ENCODE data around the gene CTDNEP1.
A peak's percentile ranks its signal among the peaks of the same experiment; 100 is the strongest.

The CTDNEP1 gene

DNA sequence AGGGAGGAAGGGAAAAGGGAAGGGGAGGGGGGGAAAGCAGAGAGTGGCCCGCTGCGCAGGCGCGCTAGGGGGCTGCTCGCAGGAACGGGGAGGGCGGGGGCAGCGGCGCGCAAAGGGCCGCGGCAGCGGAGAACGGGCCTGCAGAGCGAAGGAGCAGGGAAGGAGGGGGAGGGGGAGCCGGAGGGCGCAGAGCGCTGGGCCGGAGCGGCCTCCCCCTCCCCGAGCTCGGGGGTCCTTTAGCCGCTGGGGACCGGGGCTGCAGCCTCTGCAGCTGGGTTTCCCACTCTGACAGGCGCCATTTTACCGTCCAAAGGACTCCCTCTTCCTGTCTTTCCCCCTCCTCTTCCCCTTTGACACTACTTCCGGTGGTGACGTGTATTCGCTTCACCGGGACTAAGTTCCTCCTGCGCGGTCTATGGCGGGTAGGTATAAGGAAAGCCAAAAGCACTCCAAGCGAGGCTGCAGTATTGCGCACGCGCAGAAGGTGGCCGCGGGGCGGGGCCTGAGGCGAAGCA is at the start of gene CTDNEP1:
TSS of gene CTDNEP1 (minus strand) at position 74 of the 515 bp plus-strand sequence. CDS start 438 bp downstream, outside the sequence.
- FAIRE-seq = peak; percentile 99

DNA sequence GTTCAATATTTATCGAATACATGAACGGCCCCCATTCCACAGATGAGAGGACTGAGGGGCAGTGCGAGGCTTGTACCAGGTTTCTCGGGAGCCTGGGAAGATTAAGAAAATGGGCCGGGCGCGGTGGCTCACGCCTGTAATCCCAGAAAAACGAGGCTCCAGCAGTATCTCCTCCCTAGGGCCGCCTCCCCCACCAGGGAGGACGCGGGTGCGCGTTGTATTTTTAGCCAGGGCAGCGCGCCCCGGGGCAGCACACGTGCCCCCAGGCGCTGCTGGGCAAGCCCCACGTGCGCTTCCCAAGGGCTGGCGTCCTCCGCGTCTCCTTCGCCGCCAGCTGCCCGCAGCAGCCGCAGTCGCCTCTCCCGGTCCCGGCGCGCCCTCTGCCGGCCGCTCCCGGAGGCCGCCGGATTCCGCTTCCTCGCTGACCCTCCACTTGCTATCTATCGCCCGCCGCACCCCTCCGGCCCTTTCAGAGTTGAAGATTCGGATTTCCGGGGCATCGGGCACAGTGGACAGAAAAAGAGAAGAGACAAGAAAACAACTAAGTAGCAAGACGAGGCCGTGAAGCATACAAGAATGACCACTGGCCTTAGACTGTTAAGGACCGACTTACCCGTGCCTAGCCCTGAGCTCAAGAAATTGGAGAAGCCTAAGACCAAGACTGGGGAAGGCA is 44.8 kb upstream of the CTDNEP1 start:
- no peak for FAIRE-seq

DNA sequence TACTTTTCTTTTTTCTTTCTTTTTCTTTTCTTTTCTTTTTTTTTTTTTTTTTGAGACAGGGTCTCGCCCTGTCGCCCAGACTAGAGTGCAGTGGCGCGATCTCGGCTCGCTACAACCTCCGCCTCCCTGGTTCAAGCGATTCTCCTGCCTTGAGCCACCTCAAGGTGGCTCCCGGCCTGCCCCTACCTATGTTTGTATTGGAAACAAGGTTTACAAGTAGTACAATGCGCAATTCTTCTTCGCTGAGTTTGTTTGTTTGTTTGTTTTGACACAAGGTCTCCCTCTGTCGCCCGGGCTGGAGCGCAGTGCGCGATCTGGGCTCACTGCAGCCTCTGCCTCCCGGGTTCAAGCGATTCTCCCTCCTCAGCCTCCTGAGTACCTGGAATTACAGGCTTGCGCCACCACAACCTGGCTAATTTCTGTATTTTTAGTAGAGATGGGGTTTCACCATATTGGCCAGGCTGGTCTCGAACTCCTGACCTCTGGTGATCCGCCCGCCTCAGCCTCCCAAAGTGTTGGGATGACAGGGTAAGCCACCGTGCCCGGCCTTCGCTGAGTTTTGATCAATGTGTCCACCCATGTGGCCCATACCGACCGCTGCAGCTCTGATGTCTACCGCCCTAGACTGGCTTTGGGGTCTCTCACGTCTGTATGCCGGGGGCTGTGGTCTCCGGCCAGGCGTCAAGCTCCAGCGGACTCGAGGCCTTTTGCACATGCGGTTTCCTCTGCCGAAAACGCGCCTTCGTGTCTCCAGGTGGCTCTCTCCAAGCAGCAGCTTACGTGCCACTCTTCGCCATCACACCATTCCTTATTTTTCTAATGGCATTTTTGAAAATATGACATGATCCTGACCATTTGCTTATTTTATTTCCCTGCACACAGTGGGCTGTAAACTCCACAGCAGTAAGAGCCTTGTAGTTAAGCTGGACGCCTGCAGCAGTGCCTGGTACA is 44.0 kb upstream of the CTDNEP1 start:
- no peak for FAIRE-seq

DNA sequence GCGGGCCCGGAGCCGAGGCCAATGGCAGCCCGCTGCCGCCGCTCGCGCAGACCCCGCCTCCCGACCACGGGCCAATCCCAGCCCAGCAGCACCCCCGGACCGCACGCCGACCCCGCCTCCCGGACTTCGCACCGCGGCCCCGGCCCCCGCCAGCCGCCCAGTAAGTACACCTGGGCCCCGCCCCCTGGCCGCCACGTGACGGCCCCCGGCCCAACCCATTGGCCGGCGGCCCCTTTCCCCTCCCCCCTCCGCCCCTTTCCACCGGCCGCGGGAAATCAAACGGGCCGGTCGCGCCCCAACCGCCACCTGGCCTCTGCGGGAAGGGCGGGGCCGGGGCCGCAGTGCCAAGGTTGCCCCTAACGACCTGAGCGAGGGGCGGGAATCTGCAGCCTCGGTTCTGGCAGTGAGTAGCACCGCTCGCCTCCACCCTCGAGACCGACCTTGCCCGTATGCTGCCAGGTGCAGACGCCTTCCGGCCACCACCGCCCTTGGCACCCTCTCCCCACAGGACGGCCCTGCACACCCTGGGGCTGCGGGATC is 43.1 kb upstream of the CTDNEP1 start, which contains the start of gene YBX2:
TSS of gene YBX2 (minus strand) at position 26 of the 540 bp plus-strand sequence. CDS start 139 bp downstream, outside the sequence.
- FAIRE-seq = no peak

DNA sequence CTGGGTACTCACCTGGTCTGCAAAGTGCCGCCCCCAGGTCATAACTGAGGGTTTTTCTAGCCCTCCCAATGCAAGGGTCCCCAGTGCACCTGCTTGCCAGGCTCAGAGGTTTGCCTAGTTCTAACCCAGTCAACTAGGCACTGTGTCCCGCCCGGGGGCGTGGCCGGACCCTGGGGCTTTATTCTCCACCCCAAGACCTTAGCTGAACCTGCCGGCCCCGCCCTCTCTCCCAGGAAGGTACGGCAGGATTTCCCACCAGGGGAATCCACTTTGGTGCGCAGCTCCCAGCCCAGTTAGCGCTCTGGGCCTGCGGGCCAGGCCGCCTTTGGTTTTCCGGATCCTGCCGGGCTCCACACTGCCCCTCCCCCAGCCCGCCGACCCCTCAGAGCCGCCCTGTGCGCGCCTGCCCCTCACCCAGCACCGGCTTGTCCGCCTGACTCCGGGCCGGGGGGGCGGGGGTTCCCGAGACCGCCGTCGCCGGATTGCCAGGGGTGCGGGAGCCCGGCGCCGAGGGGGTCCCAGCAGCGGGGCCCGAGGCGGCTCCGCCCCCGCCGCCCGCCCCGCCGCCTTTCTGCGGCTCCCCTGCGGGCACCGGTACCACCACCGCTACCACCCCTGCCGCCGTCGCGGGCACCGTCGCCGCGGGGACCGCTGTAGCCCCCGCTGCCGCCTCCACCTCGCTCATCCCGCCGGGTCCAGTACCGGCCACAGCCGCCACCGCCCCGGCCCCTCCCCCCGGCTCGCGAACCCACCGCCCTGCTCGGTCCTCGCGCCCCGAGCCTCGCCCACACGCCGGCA is 42.5 kb upstream of the CTDNEP1 start:
- FAIRE-seq = no peak

DNA sequence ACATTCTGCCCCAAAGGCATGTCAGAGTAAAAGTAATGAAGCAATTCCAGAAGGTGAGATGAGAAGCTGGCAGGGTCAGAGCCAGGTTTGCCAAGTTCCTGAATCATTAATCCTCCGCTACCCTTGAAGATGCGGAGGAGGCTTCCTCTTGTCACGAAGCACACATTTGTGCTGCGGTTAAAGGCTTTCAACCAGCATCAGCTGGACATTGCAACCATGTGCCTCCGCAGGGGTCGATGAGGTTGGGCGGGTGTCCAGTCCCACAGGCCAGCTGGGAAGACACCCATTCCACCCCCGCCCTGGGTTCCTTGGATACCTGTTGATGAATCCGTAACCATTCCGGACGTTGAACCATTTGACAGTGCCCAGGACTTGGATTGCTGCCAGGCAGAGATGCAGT is 41.6 kb upstream of the CTDNEP1 start:
- no peak for FAIRE-seq

DNA sequence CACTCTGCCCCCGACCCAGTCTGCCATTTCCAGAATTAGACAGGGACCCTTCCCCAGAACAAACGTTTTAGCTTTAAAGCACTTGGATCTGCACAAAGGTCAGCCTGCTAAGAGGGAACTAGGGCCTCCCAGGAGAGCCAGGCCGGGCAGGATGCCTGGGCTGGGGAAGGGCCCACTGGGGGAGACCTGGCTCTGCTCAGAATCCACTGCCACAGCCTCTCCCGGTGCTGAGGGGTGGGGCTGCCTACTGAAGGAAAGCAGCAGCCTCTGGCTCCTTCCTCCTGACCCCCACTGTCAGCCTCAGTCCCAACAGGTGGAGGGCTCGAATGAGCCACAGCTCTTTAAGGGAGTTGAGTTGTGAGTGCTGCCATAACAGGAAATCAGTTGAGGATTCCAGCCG is 41.2 kb upstream of the CTDNEP1 start:
- no peak for FAIRE-seq

DNA sequence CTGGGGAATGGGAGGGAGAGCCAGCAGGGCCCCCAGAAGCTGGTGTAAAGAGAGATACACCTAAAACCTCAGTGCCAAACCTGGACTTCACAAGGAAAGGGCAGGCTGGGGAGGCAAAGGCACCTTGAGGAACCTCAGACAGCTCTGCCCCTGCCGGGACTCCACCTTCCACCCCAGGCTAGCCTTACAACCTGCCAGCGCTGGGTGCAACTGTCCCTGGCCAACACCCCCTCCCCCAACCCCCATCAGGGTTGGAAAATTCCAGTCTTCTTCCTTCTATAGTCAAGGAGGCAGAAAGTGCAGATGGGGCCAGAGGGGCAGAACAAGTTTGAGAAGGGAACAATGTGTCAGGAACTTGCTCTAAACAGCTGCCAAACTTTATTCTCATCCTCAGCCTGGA is 40.7 kb upstream of the CTDNEP1 start:
- FAIRE-seq = no peak

DNA sequence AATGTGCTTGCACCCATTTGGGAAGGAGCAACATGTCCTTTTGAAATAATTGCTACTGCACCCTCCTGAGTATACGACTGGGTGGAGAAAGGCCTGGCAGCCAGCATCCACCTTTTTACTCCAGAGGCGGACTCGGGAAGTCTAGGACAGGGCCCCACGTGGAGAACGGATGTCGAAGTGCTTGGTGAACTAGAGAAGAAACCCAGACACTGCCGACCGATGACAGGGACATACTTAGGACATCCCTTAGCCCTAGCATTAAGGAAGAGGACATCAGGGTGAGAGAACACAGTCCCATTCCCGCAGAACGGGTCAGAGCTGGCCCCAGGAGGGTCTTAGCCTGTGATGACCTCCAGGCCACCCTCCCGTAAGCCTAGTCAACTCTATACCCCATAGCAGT is 39.2 kb upstream of the CTDNEP1 start:
- no peak for FAIRE-seq

DNA sequence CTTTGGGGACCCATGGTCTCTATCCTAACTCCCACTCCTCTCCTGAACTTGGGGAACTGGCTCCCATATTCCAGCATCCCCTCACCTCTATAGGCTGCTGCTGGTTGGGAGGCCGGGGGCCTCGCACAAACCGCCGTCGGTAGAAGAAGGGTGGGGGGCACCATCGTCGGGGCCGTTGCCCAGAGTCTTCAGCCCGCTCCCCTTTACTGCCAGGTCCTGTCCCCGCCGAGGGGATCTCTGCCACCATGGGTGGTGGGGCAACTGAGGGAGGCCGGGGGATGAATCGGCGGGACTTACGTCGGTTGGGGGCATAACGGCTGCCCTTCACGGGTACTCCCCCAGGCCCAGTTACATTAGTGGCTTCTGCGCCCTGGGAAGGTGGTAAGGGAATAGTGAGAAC is 38.6 kb upstream of the CTDNEP1 start:
- no peak for FAIRE-seq

DNA sequence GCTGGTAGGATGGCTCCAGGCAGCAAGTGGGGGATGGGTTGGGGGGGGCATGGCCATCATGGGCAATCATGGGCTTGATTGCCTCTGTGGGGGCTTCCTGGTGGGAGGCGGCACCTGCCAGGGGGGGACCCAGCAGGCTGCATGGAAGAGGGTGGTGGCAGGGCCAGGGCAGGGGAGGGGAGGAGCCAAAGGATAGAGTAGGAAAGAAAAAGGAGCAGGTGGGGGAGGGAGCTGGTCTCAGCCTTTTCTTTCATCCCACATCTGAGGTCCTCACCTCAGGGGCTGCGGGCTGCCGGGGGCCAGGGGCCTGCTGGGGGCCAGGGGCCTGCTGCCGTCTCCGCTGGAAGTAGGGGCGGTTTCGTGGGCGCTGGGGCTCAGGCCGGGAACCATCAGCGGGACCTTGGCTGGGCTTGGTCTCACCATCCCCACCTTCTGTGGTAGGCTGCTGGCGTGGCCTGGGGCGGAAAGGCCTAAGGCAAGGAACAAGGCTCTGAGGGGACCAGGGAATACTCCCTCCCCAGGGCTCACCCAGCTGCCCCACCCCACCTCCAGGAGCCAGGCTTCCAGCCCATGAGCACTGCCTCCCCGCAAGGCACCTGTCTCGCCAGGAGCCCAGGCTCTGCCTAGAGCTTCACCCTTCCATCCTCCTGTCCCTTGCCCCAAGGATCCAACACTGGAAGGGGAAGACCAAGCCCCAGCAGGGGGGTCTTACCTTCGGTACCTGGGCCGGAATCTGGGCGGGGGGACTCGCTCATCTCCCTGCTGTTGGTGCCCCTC is 37.9 kb upstream of the CTDNEP1 start:
- no peak for FAIRE-seq

DNA sequence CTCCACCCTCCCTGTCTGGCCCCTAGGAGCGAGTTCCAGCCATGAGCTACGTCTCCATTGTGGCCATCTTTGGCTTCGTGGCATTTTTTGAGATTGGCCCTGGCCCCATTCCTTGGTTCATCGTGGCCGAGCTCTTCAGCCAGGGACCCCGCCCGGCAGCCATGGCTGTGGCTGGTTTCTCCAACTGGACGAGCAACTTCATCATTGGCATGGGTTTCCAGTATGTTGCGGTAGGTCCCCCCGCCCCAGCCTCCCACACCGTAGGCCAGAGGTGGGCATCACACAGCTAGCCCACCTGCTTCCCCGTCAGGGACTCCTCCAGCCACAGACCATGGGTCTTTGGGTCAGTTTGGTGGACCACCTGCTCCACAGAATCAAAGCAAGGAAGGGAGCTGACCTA is 34.1 kb upstream of the CTDNEP1 start:
- FAIRE-seq = no peak

DNA sequence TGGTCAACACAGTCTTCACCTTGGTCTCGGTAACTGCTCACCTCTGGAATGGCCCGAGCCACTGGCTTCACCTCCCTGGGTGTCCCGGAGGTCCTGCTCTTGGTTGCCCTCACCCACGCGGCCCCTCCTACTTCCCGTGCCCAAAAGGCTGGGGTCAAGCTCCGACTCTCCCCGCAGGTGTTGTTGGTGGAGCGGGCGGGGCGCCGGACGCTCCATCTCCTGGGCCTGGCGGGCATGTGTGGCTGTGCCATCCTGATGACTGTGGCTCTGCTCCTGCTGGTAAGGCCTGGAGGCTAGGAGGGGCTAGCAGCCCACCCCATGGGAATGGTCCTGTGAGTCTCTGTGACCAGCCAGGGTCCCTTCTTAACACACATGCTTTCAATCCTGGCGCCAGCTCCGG is 33.4 kb upstream of the CTDNEP1 start:
- FAIRE-seq = no peak

DNA sequence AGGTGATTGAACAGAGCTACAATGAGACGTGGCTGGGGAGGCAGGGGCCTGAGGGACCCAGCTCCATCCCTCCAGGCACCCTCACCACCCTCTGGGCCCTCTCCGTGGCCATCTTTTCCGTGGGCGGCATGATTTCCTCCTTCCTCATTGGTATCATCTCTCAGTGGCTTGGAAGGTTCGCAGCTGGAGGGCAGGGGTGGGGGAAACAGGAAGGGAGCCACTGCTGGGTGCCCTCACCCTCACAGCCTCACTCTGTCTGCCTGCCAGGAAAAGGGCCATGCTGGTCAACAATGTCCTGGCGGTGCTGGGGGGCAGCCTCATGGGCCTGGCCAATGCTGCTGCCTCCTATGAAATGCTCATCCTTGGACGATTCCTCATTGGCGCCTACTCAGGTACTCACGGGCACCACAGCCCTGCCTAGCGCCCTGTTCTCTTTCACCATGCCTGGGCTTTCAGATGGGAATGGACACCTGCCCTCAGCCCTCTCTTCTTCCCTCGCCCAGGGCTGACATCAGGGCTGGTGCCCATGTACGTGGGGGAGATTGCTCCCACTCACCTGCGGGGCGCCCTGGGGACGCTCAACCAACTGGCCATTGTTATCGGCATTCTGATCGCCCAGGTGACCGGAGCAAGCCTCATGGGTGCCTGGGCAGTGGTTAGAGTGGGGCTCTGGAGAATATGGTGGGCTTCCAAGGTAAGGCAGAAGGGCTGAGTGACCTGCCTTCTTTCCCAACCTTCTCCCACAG is 32.1 kb upstream of the CTDNEP1 start:
- no peak for FAIRE-seq

DNA sequence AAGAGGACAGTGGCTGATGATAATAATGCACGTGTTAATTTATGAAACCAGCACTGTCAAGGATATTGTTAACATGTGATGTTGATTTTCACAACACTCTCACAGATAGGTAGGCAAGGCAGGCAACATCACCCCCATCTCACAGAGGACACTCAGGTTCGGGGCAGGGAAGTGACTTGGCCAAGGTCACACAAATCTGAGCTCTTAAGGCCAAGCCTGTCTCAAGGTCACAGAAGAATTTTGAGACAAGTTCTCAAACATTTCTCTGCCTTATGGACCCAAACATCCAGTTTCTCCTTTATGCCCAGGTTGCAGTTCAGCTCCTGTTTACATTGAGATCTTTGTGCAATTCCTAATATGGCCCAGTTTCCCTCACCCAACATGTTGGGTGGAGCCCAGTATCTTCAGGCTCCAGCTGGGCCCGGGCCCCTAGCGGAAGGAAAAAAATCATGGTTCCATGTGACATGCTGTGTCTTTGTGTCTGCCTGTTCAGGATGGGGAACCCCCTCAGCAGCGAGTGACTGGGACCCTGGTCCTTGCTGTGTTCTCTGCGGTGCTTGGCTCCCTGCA is 31.3 kb upstream of the CTDNEP1 start:
- FAIRE-seq = no peak

DNA sequence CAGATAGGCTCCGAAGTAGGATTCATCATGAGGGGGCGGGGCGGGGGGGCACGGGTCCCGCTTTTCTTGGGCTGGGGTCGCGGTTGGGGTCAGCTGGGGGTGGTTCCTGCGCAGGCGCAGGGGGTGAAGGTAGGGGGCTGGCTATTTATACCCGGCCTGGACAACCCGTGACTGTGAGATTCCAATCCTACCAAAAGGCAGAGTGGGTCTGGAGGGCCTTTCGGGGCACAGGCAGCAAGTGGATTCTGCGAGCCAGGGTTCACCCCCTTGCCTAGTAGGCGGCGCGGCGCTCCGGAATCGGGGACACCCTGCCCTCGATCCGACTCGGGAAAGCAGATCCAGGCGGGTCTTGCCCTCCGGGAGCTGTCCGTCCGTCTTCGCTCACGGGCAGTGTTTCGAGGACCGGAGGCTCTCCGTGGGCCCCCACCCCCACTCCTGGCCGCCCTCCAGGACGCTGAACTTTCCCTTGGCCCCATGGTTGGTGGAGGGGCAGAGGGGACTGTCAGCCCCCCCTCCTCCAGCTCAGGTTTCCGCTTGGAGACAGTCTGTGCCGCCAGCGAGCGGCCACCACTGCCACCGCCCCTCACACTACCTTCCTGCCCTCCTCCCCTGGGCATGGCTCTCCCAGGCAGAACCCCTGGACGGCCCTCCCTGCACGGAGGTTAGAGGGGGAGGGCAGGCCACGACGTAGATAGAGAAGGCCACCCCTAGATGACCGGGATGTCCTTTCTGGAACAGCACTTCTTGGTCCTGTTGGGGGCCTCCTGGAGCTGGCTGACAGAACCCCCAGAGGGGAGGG is 30.6 kb upstream of the CTDNEP1 start:
- no peak for FAIRE-seq

DNA sequence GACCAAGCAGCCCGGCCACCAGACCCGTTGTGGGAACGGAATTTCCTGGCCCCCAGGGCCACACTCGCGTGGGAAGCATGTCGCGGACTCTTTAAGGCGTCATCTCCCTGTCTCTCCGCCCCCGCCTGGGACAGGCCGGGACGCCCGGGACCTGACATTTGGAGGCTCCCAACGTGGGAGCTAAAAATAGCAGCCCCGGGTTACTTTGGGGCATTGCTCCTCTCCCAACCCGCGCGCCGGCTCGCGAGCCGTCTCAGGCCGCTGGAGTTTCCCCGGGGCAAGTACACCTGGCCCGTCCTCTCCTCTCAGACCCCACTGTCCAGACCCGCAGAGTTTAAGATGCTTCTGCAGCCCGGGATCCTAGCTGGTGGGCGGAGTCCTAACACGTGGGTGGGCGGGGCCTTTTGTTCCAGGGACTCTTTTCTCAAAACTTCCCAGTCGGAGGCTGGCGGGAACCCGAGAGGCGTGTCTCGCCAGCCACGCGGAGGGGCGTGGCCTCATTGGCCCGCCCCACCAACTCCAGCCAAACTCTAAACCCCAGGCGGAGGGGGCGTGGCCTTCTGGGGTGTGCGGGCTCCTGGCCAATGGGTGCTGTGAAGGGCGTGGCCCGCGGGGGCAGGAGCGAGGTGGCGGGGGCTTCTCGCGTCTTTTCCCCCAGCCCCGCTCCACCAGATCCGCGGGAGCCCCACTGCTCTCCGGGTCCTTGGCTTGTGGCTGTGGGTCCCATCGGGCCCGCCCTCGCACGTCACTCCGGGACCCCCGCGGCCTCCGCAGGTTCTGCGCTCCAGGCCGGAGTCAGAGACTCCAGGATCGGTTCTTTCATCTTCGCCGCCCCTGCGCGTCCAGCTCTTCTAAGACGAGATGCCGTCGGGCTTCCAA is 29.8 kb upstream of the CTDNEP1 start, which contains the start of gene SLC2A4:
TSS of gene SLC2A4 (plus strand) at position 645 of the 879 bp plus-strand sequence. CDS start at position 862, 217 bp downstream.
- peak; percentile 99 for FAIRE-seq

DNA sequence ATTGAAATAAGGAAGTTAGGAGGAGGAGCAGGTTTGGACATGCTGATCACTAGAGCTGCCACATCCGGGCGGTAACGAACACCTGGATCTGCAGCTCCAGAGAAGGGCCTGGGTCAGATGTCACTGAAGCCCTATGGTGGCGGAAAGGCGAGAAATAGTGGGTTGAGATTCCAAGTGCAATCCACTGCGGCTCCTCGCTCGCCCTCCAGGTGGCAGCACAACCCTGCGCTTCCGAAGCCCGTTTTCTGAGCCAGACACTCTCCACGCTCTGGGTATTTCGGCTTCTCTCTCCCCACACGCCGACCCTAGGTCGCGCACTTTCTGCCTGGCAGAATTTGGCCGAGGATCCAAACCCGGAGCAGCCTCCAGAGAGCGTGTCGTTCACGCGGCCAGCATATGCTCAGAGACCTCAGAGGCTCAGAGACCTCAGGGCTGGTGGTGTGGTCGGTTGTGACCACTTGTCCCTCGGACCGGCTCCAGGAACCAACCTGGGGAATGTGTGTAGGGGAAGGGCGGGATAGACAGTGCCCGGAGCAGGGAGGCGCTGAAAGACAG is 29.1 kb upstream of the CTDNEP1 start:
- peak; percentile 87 for FAIRE-seq

All from G401.6 (cell line).